Peyer's patch (tissue), 4 donors: Measurements from ENCODE around the gene FGFRL1.

ENCODE experiments used
- POLR2A ChIP-seq, 2 donors: fragments of 450-650 bp; IDR thresholded peaks; one replicate each; pipeline ENCODE4 v1.5.1; 2017; ENCODE audit warnings: antibody characterized with exemption in 2 of 2, mild to moderate bottlenecking in 2 of 2, moderate library complexity in 2 of 2
- TF ChIP-seq, protein P1 (sequence below), 6 experiments: fragments of 450-650 bp in 4 of 6; fragments of 200-600 bp in 2 of 6; sonication (generic) in 1 of 6; IDR thresholded peaks; one replicate each; pipeline ENCODE4 v1.5.1; 2017 to 2019; ENCODE audit warnings: antibody characterized with exemption in 6 of 6, mild to moderate bottlenecking in 3 of 6, moderate library complexity in 1 of 6

DNA sequence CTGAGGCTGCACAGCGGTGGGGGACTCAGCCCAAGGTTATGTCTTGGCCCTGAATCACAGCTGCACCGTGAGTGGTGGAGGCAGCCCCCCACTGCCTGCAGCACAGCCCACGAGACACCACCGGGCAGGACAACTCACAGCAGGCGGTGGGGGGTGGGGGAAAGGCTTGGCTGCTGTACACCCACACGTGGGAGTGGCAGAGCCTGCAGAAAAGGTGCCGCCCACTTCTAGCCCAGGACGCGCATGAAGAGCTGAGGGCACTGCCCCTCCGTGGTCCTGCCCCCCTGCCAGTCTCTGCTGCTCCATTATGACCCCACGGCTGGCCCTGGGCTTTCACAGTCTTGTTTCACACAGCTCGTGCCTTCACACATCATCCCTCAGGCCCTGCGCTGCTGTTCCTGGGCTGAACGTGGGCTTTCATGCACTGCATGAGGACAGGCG is 40.8 kb downstream of the FGFRL1 start:
- TF ChIP-seq, protein P1, sequence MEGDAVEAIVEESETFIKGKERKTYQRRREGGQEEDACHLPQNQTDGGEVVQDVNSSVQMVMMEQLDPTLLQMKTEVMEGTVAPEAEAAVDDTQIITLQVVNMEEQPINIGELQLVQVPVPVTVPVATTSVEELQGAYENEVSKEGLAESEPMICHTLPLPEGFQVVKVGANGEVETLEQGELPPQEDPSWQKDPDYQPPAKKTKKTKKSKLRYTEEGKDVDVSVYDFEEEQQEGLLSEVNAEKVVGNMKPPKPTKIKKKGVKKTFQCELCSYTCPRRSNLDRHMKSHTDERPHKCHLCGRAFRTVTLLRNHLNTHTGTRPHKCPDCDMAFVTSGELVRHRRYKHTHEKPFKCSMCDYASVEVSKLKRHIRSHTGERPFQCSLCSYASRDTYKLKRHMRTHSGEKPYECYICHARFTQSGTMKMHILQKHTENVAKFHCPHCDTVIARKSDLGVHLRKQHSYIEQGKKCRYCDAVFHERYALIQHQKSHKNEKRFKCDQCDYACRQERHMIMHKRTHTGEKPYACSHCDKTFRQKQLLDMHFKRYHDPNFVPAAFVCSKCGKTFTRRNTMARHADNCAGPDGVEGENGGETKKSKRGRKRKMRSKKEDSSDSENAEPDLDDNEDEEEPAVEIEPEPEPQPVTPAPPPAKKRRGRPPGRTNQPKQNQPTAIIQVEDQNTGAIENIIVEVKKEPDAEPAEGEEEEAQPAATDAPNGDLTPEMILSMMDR (IDR thresholded peaks at IDR 0.05), result no peak
- TF ChIP-seq POLR2A (IDR thresholded peaks at IDR 0.05), result no peak
